MCF 10A (cell line): Measurements from ENCODE around the gene ABR. TPM values are rescaled to one million over a fixed set of nuclear protein-coding genes. Genes with fewer than 3 reads are reported as not detected.

Source experiments
- BruUV-seq: library from RNA; stranded (reverse); fragments of 400-500 nt; replicated peaks from 2 replicates; lab custom pipeline; 2021; lab: Mats Ljungman, UMichigan
- CTCF ChIA-PET: fragments of 300-600 bp; sonication (Branson Sonifier 250); formaldehyde crosslinking; extraction: SDS; loops from one replicate; lab custom pipeline; 2021; ENCODE audit warnings: antibody characterized with exemption, inconsistent platforms; lab: Yijun Ruan, JAX
- POLR2A ChIA-PET: fragments of 300-600, 350-650 bp; sonication (Branson Sonifier 250); formaldehyde crosslinking; extraction: SDS; loops from one replicate; lab custom pipeline; 2020; ENCODE audit warnings: antibody characterized with exemption, inconsistent platforms; lab: Yijun Ruan, JAX
- DNase-seq: peaks from one replicate; pipeline ENCODE4 v3.0.0-alpha.2; 2018; ENCODE audit not compliant: unreplicated experiment
- H3K27ac Mint-ChIP-seq: one replicate; pipeline ENCODE4 v1.8.0; 2022; ENCODE audit warnings: mild to moderate bottlenecking, low read depth, mixed read lengths; ENCODE audit not compliant: unreplicated experiment
- H3K27me3 Mint-ChIP-seq: one replicate; pipeline ENCODE4 v1.8.0; 2022; ENCODE audit warnings: mixed read lengths; ENCODE audit not compliant: insufficient read depth, unreplicated experiment
- H3K36me3 Mint-ChIP-seq: one replicate; pipeline ENCODE4 v1.8.0; 2022; ENCODE audit warnings: mild to moderate bottlenecking, moderate library complexity, mixed read lengths; ENCODE audit not compliant: insufficient read depth, unreplicated experiment
- H3K4me1 Mint-ChIP-seq: one replicate; pipeline ENCODE4 v1.8.0; 2022; ENCODE audit warnings: mixed read lengths; ENCODE audit not compliant: insufficient read depth, unreplicated experiment
- H3K4me3 Mint-ChIP-seq: one replicate; pipeline ENCODE4 v1.8.0; 2022; ENCODE audit warnings: mild to moderate bottlenecking, moderate library complexity, mixed read lengths; ENCODE audit not compliant: unreplicated experiment
- H3K9me3 Mint-ChIP-seq: one replicate; pipeline ENCODE4 v1.8.0; 2022; ENCODE audit warnings: mixed read lengths; ENCODE audit not compliant: unreplicated experiment
- intact Hi-C: fragments of 100-400 bp; cut with micrococcal nuclease; formaldehyde crosslinking; loops from 2 replicates; pipeline ENCODE4 v1.14.1; 2022
- total RNA-seq: library from RNA; stranded (reverse); gene quantifications from 2 replicates; pipeline ENCODE4 v1.2.3, GENCODE V29; 2022
- TF ChIP-seq, protein P1 (sequence below): fragments of 200-600 bp; IDR thresholded peaks from one replicate; pipeline ENCODE4 v1.8.0; 2022; ENCODE audit warnings: antibody characterized with exemption, mild to moderate bottlenecking; ENCODE audit not compliant: unreplicated experiment

The ABR gene
- total RNA-seq, 1 experiment from 2014 or later: 44.7 TPM

DNA sequence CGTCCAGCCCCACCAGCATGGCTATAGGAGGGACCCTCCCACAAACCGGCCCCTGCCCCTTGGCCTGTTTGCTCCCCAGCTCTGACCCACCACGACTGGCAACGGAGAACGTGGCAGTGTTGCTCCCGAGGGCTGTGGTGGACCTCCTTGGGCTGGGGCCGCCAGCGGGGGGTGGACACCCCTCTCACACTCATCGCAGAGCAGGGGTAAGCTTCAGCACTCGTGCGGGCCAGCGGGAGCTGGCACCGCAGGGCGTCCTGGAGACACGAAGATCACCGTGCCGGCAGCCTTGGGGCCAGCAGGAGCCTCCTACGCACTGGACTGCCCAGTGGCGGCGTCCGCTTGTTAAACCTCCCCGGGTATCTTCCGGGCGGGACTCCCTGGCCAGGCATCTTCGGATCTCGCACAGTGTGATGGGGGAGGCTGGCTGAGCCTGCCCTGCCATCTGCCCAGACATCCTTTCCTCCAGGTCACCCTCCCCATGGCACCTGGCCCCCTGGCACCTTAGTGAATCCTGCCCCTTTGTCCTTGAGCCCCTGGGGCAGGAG lies 53.5 kb downstream of the ABR start:
- TF ChIP-seq, protein P1, sequence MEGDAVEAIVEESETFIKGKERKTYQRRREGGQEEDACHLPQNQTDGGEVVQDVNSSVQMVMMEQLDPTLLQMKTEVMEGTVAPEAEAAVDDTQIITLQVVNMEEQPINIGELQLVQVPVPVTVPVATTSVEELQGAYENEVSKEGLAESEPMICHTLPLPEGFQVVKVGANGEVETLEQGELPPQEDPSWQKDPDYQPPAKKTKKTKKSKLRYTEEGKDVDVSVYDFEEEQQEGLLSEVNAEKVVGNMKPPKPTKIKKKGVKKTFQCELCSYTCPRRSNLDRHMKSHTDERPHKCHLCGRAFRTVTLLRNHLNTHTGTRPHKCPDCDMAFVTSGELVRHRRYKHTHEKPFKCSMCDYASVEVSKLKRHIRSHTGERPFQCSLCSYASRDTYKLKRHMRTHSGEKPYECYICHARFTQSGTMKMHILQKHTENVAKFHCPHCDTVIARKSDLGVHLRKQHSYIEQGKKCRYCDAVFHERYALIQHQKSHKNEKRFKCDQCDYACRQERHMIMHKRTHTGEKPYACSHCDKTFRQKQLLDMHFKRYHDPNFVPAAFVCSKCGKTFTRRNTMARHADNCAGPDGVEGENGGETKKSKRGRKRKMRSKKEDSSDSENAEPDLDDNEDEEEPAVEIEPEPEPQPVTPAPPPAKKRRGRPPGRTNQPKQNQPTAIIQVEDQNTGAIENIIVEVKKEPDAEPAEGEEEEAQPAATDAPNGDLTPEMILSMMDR: no peak
- ChIA-PET POLR2A (no interaction called here), CTCF (no interaction called here)
- no peak for DNase-seq
- H3K4me1 Mint-ChIP-seq: no peaks in the 10 kb centered on the region
- peaks cover 5% of the 10 kb centered on the region for H3K36me3 Mint-ChIP-seq
- H3K4me3 Mint-ChIP-seq: no peak overlapping the region
- H3K27ac Mint-ChIP-seq: no peak overlapping the region
- no peaks in the 10 kb centered on the region for H3K27me3 Mint-ChIP-seq
- intact Hi-C loops: no loop called here
- H3K9me3 Mint-ChIP-seq: no peaks in the 10 kb centered on the region
- no TSS peak for BruUV-seq

DNA sequence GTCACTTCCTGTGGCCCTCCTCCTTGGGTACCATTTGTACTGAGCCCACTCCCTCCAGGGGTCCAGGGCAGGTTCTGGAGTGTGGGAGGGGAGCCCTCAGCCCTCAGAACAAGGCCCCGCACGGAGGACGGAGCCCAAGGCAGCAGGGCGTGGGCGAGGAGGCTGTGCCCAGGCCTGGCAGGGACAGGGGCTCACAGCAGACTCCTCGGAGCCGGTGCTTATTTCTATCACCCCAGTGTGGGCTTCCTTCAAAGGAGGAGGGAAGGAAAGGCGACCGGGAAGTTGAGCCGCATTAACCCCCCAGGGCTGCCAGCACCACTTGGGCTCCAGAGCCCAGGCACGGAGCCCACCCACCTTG lies 54.0 kb downstream of the ABR start:
- TF ChIP-seq, protein P1: no peak
- ChIA-PET CTCF (no interaction called here), POLR2A (no interaction called here)
- no peaks in the 10 kb centered on the region for H3K27me3 Mint-ChIP-seq
- no peaks in the 10 kb centered on the region for H3K4me1 Mint-ChIP-seq
- no peak for DNase-seq
- intact Hi-C loops: no loop called here
- peaks cover 5% of the 10 kb centered on the region for H3K36me3 Mint-ChIP-seq
- no peak overlapping the region for H3K27ac Mint-ChIP-seq
- no peak overlapping the region for H3K4me3 Mint-ChIP-seq
- BruUV-seq: no TSS peak
- H3K9me3 Mint-ChIP-seq: no peaks in the 10 kb centered on the region

DNA sequence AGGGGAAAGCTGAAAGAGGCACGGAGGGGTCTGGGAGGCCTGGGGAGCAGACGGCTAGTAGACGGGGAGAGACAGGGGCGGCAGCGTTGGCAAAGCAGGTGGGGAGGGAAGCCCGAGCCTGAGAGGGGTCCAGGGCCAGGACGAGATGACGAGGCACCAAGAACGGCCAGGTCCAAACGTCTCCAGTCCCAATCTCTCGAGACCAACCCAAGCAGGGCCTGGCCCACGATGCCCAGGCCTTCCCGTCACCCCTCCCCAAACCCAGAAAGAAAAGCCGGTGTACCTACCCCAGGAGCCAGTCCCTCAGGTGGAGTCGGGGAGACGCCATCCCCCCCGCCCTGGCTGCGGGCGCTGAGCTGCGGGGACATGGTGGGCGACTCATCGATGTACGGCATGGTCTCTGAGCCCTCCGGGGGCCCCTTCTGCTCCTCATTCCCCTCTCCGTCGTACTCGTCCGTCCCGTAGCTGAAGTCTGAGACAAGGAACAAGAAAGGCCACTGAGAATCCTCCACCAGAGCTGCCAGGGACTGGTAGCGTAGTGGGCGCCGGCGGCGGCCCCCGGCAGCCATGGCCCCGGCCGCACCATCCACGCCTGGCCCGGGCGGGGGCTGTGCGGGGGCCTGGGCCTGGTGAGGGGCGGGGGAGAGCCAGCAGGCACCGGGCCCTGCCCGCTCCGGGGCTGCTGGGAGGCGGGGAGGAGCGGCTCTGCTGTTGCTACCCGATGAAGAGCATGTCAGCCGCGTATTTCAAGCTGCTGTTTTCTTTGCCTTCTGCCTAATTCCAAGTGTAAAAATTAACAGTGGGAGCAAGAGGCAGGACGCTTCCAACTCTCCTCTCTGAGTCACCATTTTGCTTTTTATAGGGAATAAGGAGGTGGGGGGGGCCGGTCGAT lies 54.6 kb downstream of the ABR start:
- CTCF ChIA-PET: interaction anchor here (0.6 to 6.1 kb wide), 4 partner anchors 10 to 210 kb away, joined by 3 to 68 read pairs (median 3); no protein-coding TSS in a partner anchor

More for the DNA sequence above, 54.6 kb downstream of the ABR start:
- DNase-seq: no peak
- Mint-ChIP-seq H3K36me3 (peaks cover 5% of the 10 kb centered on the region), H3K4me3 (no peak overlapping the region), H3K4me1 (no peaks in the 10 kb centered on the region), H3K9me3 (no peaks in the 10 kb centered on the region), H3K27ac (no peak overlapping the region), H3K27me3 (no peaks in the 10 kb centered on the region)
- no TSS peak for BruUV-seq
- intact Hi-C loops: no loop called here
- POLR2A ChIA-PET: interaction anchor here (0.8 kb wide), 1 partner anchor 14 kb away, joined by 7 read pairs; no protein-coding TSS in a partner anchor
- TF ChIP-seq, protein P1: no peak
